ENCODE data around the gene SPAG5. TPM values are rescaled to one million over a fixed set of nuclear protein-coding genes. Genes with fewer than 3 reads are reported as not detected.

Gene SPAG5
- total and polyA plus RNA-seq, 9 of the 15 experiments (the other 6 are each of a cell fraction or from before 2014, with no cell fraction given), result 94.4 to 286 (median 151) TPM

GRCh38 chr17:28576758-28577465 is 21.9 kb downstream of the SPAG5 start, which contains the start of gene ALDOC (continued):
- TF ChIP-seq ATF4 (CRISPR knock-in tag; IDR thresholded peaks at IDR 0.05) (0 out of 2 replicates have a peak, but pooled peaks have one; percentile 11), CBFA2T3 (IDR thresholded peaks at IDR 0.05) (no peak), SMC3 (conservative IDR thresholded peaks at IDR 0.05; ENCODE audit: insufficient read depth, low read depth, low read length) (no peak), TFAP4 (CRISPR knock-in tag; IDR thresholded peaks at IDR 0.05; ENCODE audit: borderline replicate concordance) (peak; percentile 50; the same call in 1 of the 2 replicates), TRIM28 (IDR thresholded peaks at IDR 0.05) (peak; percentile 38; the same call in 1 of the 2 replicates), ZNF511 (CRISPR knock-in tag; IDR thresholded peaks at IDR 0.05) (no peak), RREB1 (CRISPR knock-in tag; IDR thresholded peaks at IDR 0.05) (peak; percentile 62; the same call in 1 of the 2 replicates), C11orf30 (IDR thresholded peaks at IDR 0.05; ENCODE audit: low read depth) (no peak), SP2 (IDR thresholded peaks at IDR 0.05; ENCODE audit: extremely low read depth, low read depth, low read length, poor library complexity, severe bottlenecking) (no peak), ZNF197 (CRISPR knock-in tag; IDR thresholded peaks at IDR 0.05; ENCODE audit: low read depth) (no peak), MITF (IDR thresholded peaks at IDR 0.05) (no peak), CREB1 (IDR thresholded peaks at IDR 0.05) (peak; percentile 81), CREB1 (CRISPR knock-in tag; IDR thresholded peaks at IDR 0.05) (peak; percentile 62; the same call in 1 of the 2 replicates), SREBF1 (IDR thresholded peaks at IDR 0.05; ENCODE audit: borderline replicate concordance, low read depth, low read length) (peak; percentile 85; the same call in 1 of the 2 replicates)

Measured in K562 (cell line).